B cell (primary cell): ENCODE results near the gene CEP164.

Source experiments
- CTCF ChIP-seq: fragments of 200-600 bp; IDR thresholded peaks from one replicate; pipeline ENCODE4 v1.8.0; 2022; ENCODE audit warnings: antibody characterized with exemption, mild to moderate bottlenecking
- EZH2 ChIP-seq: IDR thresholded peaks from 2 replicates; pipeline ENCODE4 v1.6.1; 2012; ENCODE audit warnings: borderline replicate concordance, low read depth, mild to moderate bottlenecking, moderate library complexity, low read length; ENCODE audit not compliant: insufficient read depth, poor library complexity, severe bottlenecking

DNA sequence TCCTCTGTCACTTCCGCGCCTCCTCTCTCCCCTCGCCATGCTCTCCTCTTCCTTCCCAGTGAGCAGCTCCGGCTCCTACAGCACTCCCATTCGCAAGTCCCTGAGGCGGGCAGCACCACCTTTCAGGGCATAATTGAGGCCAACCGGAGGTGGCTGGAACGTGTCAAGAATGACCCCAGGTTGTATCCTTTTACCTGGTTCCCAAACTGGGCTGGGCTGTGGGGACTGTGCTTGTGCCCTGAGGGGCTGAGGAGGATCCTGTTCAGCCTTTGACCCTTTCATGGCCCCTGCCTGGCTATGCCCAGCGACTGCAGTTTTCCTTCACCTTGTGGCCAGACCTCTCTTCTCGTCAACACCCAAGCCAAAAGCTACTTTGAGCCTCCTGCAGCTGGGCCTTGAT, 84.1 kb downstream of the CEP164 start:
- TF ChIP-seq CTCF (no peak), EZH2 (no peak)
